ENCODE data around the gene USP31.

USP31 gene

GRCh38 chr16:23014592-23014991 is 134.7 kb downstream of the USP31 start:
- ATAC-seq, result no peak
- TF ChIP-seq CSRNP3 (CRISPR knock-in tag; IDR thresholded peaks at IDR 0.05) (no peak), ZFP30 (CRISPR knock-in tag; IDR thresholded peaks at IDR 0.05) (no peak), TCF4 (CRISPR knock-in tag; IDR thresholded peaks at IDR 0.05; ENCODE audit: borderline replicate concordance) (no peak), PATZ1 (CRISPR knock-in tag; IDR thresholded peaks at IDR 0.05; ENCODE audit: borderline replicate concordance) (no peak), ARNTL (CRISPR knock-in tag; IDR thresholded peaks at IDR 0.05; ENCODE audit: borderline replicate concordance, low read depth) (no peak), BACH2 (CRISPR knock-in tag; IDR thresholded peaks at IDR 0.05; ENCODE audit: borderline replicate concordance) (no peak), ISL1 (CRISPR knock-in tag; IDR thresholded peaks at IDR 0.05) (no peak), ZNF565 (CRISPR knock-in tag; conservative IDR thresholded peaks at IDR 0.05; ENCODE audit: low read depth) (no peak), ZC3H10 (CRISPR knock-in tag; IDR thresholded peaks at IDR 0.05) (no peak), ZFP3 (CRISPR knock-in tag; IDR thresholded peaks at IDR 0.05) (no peak), RARB (CRISPR knock-in tag; IDR thresholded peaks at IDR 0.05) (no peak), ZNF8 (CRISPR knock-in tag; IDR thresholded peaks at IDR 0.05) (no peak), CREB5 (CRISPR knock-in tag; IDR thresholded peaks at IDR 0.05; ENCODE audit: low read depth) (no peak)

All from SK-N-SH treated with all-trans-retinoic acid at 6 μM for 48 hours (cell line).